Stimulated activated CD8-positive, alpha-beta memory T cell treated with anti-CD3 and anti-CD28 coated beads, Interleukin-2, amount 100 ng/mL, for 1 hour (primary cell): Measurements from ENCODE around the gene NTN1.

Source experiments
- DNase-seq, 2 donors: peaks; one replicate each; pipeline ENCODE4 v3.0.0-alpha.2; 2020; ENCODE audit warnings: low read depth in 2 of 2

The NTN1 gene

DNA sequence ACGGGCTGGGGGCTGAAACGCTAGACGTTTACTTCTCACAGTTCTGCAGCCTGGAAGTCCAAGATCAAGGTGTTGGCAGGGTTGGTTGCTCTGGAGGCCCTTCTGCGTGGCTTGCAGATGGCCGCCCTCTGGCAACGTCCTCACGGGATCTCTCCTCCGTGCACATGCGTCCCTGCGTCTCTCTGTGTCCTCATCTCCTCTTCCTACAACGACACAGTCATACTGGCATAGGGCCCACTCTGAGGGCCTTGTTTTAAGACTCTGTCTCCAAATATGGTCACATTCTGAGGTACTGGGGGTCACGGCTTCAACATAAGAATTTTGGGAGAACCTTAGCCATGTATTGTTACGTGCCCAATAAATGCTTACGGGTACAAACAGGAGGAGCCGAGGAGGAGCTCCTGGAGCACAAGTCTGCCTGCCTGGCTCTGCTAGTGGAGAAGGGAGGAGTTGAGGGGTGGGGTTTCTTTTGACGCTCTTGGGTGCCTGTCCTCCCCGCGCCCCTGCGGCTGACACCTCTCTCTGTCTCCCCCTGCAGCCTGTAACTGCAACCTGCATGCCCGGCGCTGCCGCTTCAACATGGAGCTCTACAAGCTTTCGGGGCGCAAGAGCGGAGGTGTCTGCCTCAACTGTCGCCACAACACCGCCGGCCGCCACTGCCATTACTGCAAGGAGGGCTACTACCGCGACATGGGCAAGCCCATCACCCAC, 141.1 kb downstream of the NTN1 start:
- no peak for DNase-seq

DNA sequence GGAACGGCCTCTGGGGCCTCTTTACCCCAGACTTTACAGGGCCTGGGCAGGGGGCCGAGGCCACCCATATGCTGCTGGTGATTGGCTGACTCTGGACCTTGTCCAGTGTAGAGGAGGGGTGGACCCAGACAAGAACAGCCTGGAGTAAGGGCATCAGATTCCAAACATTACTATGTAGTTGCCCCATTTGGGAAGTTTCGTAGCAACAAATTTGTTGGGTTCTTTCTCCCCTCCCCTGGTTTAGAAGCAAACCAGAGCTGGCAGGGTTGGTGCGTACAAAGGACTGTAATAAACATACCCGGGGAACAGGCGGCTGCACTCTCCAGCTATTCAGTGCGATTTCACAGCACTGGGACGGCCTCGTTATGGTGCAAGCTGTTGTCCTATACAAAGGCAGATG, 145.5 kb downstream of the NTN1 start:
- DNase-seq: no peak

DNA sequence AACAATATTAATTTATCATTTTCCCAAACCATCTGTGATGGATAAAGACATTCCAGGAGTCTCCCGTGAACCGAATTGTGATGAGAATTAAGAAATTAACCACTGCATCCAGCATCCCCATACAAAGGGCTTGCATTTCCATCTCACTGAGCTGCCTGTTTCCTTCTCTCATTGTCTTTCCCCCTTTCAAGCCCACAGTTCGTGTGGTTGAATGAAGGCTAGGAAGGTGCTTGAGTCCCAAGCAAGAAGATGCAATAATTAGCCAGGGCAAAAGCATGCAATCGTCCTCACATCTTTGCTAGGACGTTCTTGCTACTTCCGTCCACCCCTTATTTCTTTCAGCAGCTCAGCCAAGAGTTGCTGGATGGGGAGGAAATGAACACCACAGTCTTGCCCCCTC, 146.1 kb downstream of the NTN1 start:
- DNase-seq: no peak

DNA sequence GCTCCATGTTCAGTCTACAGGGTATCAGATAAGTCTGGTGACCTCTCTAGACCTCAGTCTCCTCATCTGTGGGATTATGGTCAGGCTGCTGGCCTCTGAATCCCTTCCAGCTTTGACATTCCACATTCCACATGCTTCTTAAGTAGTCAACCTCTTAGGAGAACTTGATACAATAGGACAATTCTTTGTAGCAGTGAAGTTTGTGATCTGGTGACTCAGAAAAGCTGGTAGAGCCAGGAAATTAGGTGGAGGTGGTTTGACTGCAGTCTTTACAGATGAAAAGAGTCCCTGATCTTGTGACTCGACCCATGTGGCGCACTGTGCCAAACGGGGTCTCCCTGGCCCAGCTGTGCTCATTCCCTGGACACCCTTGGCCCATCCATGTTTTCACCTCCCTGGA, 147.8 kb downstream of the NTN1 start:
- DNase-seq: no peak

DNA sequence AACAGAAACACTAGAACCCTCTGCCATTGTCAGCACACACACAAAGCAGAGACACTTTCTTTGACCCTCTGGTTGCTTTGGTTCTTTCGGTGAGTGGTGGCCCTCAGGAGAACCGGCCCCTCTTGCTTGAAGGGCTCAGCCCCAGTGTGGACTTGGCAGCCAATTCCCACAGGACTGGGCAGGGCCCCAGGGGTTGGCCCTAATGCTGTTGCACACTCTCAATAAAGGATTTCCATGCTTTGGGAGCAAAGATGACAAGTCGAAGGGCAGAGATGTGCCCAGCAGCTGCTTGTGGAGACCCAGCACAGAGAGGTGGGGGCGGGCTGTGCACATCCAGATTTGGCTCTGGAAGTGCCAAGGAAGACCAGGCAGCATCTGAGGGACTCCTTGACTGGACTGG, 149.0 kb downstream of the NTN1 start:
- no peak for DNase-seq

GRCh38 chr17:9170853-9171252, 149.5 kb downstream of the NTN1 start:
- no peak for DNase-seq

GRCh38 chr17:9173386-9173983, 152.2 kb downstream of the NTN1 start:
- no peak for DNase-seq

DNA sequence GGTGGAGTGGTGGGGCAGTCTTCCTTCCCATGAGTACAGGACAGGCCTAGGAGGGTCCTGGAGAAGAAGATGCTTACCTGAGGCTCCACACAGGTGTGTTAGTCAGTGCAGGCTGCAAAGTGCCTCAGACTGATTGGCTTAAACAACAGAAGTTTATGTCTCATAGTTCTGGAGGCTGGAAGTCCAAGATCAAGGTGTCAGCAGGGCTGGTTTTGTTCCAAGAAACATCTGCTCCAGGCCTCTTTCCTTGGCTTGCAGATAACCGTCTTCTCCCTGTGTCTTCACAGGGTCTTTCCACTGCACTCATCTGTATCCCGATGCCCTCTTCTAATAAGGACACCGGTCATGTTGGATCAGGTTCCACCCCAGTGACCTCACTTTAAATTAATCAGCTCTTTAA, 153.0 kb downstream of the NTN1 start:
- no peak for DNase-seq

DNA sequence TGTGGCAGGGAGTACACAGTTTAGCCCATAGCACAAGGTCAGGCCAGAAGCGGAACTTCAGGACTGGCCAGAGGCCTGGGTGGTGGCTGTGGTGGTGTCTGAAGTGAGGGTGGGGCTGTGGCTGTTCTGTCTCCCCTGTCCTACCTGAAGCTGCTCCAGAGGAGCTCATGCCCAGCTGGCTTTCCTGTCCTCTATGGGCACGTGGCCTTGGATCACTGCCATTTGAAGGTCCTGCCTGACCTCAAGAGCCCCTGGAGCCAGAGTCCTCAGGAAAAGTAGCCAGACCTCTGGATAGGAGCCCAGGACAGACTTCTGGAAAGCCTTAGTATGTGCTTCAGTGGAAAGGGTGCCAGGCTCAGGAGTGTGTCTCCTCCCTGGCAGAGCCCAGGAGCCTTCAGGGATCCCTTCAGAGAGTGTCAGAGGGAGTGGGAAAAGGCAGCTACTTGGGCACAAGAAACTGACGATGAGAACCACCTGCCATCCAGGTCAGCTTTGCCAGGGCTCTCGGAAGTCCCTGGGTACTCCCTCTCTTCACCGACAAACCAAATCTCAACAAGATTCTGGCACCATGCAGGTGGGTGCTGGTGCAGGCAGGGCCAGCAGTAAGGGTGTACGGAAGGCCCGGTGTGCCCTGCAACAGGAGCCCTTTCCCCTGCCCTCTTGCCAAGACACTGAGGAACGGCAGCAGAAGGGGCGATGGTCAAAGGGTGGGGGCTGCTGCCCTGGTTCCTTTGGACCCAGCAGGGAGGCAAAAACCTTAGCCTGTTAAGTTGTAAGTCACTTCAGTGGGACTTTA, 153.7 kb downstream of the NTN1 start:
- no peak for DNase-seq

- DNase-seq: no peak
These were observed 154.6 kb downstream of the NTN1 start for GRCh38 chr17:9175700-9176467.

DNA sequence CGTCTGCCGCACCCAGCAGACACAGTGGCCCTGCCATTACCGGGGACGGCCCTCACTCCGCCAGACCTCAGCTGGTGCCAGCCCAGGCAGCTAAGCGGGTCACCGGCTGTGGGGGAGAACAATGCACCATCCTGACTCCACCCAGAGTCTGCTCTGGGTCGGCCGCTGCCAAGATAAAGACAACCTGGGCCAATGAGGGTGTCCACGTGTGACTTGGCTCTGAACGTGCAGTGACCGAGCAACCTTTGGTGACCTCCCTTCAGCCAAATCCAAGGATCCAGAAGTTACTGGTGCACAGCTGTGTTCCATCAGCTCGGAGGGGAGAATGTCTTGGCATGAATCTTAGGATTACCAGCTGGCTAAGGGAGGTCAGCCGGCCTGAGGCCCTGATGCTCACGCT, 155.9 kb downstream of the NTN1 start:
- no peak for DNase-seq

DNA sequence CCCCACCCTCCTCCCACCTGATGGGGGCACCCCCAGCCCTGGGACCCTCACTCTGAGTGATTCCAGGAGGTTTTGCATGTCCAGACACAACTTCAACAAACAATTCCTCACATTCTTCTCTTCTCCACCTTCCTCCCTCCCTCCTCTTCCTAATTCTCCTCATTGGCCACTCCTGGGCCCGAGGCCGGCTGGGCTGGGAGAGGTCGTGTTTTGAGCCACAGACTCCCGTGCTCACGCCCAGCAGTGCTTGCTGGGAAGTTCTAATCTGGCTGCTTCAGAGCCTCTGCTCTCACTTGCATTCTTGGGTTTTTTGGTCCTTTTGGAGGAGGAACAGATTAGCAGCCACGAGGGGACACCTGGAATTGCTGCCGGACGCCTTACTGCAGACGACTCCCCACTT, 157.0 kb downstream of the NTN1 start:
- DNase-seq: no peak

GRCh38 chr17:9179602-9180001, 158.3 kb downstream of the NTN1 start:
- DNase-seq: no peak

DNA sequence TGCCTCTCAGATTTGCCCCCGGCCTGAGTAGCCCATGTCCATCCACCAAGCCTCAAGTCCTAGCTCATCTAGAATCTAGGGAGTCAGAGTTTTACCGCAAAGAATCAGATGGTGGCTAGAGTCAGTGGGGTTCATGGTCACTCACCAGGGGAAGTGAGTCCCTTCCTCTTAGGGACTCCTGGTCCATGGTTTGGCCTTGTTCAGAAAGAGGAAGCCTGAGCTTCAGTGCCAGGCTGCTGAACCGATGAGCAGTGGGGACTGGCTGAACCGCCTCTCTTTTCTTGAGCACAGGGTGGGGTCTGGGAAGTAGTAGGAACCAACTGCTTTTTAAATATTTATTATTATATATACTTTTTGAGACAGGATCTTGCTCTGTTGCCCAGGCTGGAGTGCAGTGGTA, 160.3 kb downstream of the NTN1 start:
- DNase-seq: no peak

GRCh38 chr17:9183306-9183705, 162.0 kb downstream of the NTN1 start:
- DNase-seq: no peak

DNA sequence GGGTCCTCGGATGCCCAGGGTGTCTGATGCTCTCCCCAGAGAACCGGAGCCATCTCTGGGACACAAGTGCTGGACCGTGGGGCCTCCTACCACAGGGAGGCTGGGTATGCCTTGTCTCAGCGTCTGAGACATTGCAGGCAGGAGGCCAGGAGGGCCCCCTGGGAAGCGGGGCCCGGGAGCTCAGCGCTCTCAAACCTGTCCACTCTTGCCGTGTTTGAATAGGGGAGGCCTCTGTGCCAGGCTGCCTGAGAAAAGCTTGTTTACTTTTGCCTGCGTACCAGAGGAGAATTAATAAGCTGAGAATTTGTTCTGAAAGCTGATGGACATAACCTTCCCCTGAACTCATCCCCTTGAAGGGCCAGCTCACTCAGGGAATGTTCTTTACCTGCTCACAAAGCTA, 163.8 kb downstream of the NTN1 start:
- DNase-seq: no peak

- no peak for DNase-seq
These were observed 164.5 kb downstream of the NTN1 start for GRCh38 chr17:9185688-9186284.

- no peak for DNase-seq
These were observed 166.5 kb downstream of the NTN1 start for GRCh38 chr17:9187828-9188227.

GRCh38 chr17:9188367-9188766, 167.1 kb downstream of the NTN1 start:
- DNase-seq: no peak

DNA sequence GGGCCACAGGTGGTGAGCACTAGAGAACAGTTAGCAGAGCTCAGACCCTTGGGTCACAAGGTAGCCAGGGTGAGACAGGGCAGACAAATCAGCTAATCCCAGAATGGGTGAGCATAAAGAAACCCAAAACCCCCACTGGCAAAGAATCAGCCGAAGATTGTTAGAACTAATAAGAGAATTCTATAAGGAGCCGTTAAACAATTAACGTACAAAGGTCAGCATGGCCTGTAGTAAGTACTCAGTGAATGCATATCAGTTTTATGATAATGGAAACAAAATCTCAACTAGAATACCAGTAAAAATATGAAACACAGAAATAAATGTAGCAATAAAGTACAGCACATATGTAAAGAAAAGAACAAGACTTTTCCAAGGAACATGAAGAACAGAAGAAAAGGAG, 168.6 kb downstream of the NTN1 start:
- no peak for DNase-seq

DNA sequence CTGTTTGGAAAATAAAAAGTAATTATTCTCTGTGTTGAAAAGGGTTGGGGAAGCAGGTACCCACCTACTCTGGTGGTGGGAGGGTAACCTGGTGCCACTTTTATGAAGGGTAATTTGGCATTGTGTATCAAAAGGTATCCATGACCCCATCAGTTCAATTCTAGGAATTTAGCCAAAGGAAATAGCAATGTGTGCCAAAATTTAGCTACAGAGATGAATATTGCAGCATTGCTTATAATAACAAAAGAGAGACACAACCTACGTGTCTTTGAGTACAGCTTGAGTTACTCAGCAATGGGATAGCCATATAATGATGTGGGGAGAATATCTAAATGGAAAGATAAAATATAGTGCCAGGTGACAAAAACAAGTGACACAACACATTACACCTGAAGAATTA, 170.7 kb downstream of the NTN1 start:
- DNase-seq: no peak

DNA sequence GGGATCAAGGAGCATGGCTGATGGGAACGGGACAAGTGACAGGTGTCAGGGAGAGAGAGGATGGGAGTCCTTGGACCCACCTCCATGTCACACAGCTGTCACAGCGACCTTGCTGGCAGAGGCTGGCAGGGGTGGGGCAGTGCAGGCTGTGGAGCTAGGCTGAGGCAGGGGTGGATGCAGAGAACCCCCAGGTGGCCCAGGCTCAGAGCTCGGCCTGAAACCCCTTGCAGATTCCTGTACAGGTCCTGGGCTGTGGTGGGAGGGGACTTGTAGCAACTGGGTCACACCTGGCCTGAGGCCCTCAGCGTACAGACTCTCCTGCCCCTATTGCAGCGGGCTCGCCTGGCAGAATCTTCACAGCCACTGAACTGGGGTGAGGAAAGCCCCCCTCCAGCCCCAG, 174.1 kb downstream of the NTN1 start:
- no peak for DNase-seq
